Mammary epithelial cell (primary cell): ENCODE data around the gene PSORS1C2.

Experiments
- CTCF ChIP-seq, 2 donors: IDR thresholded peaks in 1 of 2; conservative IDR thresholded peaks in 1 of 2; 2 replicates each; pipeline ENCODE4 v1.5.1; 2011 to 2012; ENCODE audit warnings: inconsistent platforms in 2 of 2, low read length in 2 of 2, mild to moderate bottlenecking in 2 of 2, control low read depth in 1 of 2, low read depth in 1 of 2; ENCODE audit not compliant: insufficient read depth in 1 of 2; ENCODE audit errors: extremely low read depth in 1 of 2
- EZH2 ChIP-seq: IDR thresholded peaks from 2 replicates; pipeline ENCODE4 v1.6.1; 2012; ENCODE audit warnings: low read length, inconsistent platforms, borderline replicate concordance

DNA sequence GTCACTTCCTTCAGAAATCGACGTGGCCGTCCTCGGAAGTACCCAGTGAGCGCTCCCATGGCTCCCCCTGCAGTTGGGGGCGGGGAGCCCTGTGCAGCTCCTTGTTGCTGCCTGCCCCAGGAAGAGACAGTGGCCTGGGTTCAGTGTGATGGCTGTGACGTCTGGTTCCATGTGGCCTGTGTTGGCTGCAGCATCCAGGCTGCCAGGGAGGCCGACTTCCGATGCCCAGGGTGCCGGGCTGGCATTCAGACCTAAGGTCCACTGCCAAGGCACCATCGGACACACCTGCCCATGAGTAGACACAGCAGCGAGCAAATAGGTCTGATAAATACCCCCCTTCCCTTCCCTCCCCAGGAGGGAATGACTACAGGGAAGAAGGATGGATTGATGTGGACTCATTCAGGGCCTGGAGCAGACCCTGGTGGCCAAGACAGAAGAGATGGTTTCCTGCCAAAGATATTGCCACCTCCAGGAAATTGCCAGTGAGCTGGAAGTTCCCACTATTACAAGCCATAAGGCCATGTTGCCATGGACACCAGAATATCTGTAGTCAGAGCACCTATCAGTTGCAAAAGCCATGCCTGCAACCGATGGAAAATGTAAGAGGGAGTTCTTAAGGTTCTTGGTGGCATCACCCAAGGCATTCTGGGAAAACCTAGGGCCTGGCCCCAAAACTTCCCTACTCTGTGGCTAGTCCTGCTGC, 23.7 kb upstream of the PSORS1C2 start:
- no peak for TF ChIP-seq CTCF (conservative IDR thresholded peaks at IDR 0.05 in 1 of 2, IDR thresholded peaks at IDR 0.05 in 1 of 2; ENCODE audit: extremely low read depth in 1 of 2, insufficient read depth in 1 of 2, low read depth in 1 of 2, low read length in 2 of 2)
- no peak for TF ChIP-seq EZH2
